A549 treated with dexamethasone at 1 μM for 4 hours (cell line): ENCODE measurements around the gene ENOPH1. TPM values are rescaled to one million over a fixed set of nuclear protein-coding genes. Genes with fewer than 3 reads are reported as not detected.

Source experiments
- total RNA-seq: library from RNA; stranded (reverse); fragments of 200-300 nt; extraction: Qiagen RNA extraction; gene quantifications from 5 replicates; pipeline ENCODE4 v1.2.3, GENCODE V29; 2022

Gene ENOPH1
- 28.3 to 32.2 TPM (median 30.7 TPM) in 5 replicates for total RNA-seq

GRCh38 chr4:82430193-82430963 lies at the start of gene ENOPH1, which contains the start of gene HNRNPDL:
Gene ENOPH1, plus strand, starts transcription at chr4:82430590. Its CDS starts 240 bp downstream, at chr4:82430830.
Gene HNRNPDL, minus strand, starts transcription at chr4:82430462. Its CDS starts 772 bp downstream, at chr4:82429690.

Other genes starting within 250 kb of the ENOPH1 start
- gene HNRNPD, start 56.6 kb upstream of the ENOPH1 start, total RNA-seq, result 268 to 366 TPM (median 279 TPM) in 5 replicates
- gene HNRNPDL, start 128 bp upstream of the ENOPH1 start, total RNA-seq, result 252 to 423 TPM (median 301 TPM) in 5 replicates
- 0.59 to 1.2 TPM (median 0.94 TPM) in 5 replicates for gene TMEM150C, start 131.4 kb downstream of the ENOPH1 start, total RNA-seq